Medulla oblongata (tissue), 1 donor: ENCODE results near the gene GPR173.
A peak's percentile ranks its signal among the peaks of the same experiment; 100 is the strongest.

Source experiments
- DNase-seq: peaks from one replicate; pipeline ENCODE4 v3.0.0-alpha.2; 2015; ENCODE audit errors: extremely low spot score

Gene GPR173

DNA sequence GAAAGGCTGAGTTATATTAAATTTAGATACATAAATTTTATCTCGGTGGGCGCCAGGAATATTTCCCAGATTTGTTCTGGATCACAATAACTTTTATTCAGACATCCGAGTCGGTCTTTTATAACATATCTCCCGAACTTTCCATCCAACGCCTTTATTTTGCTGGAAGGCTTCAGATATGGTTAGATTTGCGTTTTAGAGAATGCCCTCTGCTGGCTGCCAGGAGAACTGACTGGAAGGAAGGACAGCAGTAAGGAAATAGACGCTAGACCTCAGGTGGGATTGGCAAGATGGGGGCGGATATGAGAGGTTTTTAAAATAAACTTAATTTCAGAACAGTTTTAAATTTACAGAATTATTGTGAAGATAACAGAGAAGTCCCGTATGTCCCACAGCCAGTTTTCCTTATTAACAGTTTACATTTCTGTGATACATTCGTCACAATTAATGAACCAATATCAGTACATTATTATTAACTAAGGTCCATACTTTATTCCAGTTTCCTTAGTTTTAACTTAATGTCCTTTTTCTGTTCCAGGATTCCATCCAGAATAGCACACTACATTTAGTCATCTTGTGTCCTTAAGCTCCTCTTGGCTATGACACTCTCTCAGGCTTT, 40.7 kb downstream of the GPR173 start:
- peak; percentile 70 for DNase-seq

- no peak for DNase-seq
Observed at GRCh38 chrX:53089925-53090324, 41.3 kb downstream of the GPR173 start.

GRCh38 chrX:53091354-53091753, 42.8 kb downstream of the GPR173 start:
- DNase-seq = no peak

DNA sequence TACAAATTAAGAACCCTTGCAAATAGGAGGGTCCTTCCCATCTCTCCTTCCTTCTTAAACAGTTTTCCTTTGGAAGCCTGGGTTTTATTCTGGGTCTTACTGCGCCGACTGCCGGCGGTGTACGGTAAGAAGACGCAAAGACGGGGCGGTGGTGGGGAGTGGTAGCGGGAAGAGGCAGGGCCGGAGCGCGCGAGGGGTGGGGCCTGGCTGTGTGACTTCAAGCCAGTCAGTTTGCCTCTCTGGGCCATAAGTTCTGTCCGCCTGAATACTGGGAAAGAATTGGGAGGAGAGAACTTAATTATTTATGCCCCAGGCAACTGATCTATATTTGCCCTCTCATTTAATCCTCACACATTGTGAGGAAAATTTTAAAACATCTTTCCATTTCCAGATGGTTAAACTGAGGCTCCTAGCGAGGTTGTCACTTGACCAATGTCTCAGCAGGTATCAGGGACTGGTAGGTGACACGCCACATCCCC, 44.6 kb downstream of the GPR173 start:
- peak; percentile 55 for DNase-seq

- peak; percentile 95 for DNase-seq
Observed at GRCh38 chrX:53093748-53094581, 45.4 kb downstream of the GPR173 start, which contains the start of gene KANTR. Gene KANTR (plus strand): TSS chrX:53094142. CDS start chrX:53124273, 30,131 bp downstream.

- no peak for DNase-seq
Observed at GRCh38 chrX:53094582-53094905, 46.0 kb downstream of the GPR173 start.

DNA sequence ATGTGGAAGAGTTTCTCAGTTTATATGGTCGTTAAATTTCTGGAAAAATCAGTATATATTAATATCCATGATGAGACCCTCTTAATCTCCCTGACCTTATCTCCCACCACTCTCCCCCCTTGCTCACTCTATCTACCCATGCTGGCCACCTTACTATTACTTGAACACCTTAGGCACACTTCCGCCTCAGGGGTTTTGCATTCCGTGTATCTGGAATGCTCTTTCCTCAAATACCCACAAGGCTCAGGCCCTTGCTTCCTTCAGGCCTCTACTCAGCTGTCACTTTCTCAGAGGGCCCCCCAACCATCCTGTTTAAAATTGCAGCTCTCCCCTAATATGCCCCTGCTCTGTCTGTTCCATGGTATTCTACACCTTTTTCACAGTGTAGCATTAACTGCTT, 47.2 kb downstream of the GPR173 start:
- DNase-seq = no peak

DNA sequence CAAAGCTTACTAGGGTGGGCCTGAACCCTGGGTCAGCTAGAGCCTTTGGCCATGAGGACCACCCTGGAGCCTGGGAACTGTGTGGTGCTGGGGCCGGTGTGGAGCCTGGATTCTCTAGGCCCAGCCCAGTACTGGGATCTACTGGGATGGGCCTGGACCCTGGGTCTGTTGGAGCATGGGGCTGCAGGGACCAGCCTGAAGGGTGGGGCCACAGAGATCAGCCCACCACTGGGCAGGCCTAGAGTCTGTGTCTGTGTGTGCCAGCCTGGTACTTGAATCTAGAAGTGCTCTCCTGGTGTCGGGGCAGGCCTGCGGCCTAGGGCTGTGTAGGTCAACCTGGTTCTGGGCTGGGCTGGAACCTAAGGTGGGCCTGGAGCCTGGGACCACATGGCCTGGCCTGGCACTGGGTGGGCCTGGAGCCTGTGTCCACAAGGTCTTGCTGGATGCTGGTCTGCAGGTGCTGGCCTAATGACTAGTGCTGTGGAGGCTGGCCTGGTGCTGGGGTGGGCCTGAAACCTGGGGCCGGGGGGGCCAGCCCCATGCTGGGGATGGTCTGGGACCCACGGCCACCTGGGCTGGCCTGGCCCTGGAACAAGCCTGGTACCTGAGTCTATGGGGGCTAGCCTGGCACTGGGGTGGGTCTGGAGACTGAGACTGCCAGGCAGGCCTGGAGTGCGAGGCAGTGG, 66.4 kb downstream of the GPR173 start:
- no peak for DNase-seq

GRCh38 chrX:53115550-53115874, 66.9 kb downstream of the GPR173 start:
- DNase-seq = no peak

GRCh38 chrX:53116101-53116500, 67.5 kb downstream of the GPR173 start:
- peak; percentile 34 for DNase-seq

DNA sequence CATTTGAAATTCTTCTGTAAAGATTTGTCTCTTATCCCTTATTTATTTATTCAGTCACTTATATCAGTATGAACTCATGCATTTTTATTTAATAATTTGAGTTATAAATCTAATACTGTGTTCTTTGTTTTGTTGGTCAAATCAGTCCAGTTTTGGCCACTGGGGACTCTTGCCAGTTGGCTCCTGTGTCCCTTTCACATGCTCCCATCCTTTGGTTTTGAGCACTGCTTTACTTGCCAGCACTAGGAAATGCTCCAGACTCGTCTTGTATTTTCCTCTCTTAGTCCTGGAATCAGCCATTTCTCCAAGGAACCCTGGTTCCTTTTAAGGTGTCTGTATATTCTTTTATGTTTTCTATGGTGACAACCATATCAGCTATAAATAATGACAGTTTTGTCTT, 73.4 kb downstream of the GPR173 start:
- peak; percentile 21 for DNase-seq

DNA sequence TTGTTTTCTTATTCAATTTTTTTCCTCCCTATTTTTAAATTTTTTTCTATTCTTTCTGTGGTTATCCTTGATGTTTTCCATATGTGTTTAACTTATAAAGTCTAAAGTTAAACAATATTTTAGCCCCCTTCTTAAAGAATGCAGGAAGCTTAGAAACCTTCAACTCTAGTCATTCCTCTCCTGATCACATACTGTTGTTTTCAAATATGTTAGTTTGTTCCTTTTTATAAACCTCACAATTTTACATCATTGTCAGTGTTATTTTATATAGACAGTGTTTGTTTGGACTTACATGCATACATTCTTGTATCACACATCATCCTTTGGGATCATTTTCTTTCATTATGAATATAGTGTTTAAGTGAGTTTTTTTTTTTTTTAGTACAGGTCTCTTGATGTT, 76.9 kb downstream of the GPR173 start:
- no peak for DNase-seq

GRCh38 chrX:53126377-53126776, 77.8 kb downstream of the GPR173 start:
- DNase-seq = no peak

DNA sequence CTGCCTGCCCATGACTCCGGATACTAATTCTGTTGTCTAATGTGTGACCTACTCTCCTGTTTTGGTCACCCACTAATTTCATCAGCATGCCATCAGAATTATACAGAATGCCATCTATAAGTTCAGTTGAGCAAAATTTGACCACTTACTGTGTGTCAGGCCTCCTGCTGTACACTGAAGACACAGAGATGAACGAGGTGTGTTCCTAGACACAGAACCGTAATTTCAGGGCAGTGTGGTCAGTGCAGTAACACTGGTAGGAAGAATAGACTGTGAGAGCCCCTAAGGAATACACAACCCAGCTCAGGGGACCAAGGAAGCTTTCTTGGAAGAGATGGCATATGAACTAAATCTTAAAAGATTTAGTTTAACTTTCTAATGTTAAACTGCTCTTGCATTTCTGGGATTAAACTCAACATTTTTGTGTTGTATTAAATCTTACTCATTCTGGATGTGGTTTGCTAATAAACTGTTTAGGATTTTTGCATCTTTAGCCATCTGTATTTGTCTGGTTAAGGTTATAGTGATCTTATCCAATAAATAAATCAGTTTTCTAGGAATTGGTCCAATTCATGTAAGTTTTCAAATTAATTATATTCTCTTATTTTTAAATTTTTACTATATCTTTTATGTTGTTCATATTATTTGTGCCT, 79.6 kb downstream of the GPR173 start:
- DNase-seq = no peak
